ENCODE data around the gene EDN1. TPM values are rescaled to one million over a fixed set of nuclear protein-coding genes. Genes with fewer than 3 reads are reported as not detected.
A peak's percentile ranks its signal among the peaks of the same experiment; 100 is the strongest.

The EDN1 gene
- polyA plus RNA-seq, 1 experiment: 4.0 TPM

- no peak for TF ChIP-seq CTCF (IDR thresholded peaks at IDR 0.05; ENCODE audit: insufficient read depth, low read depth, low read length)
- ChIA-PET CTCF (interaction anchor here (4.0 kb wide), 1 partner anchor 7 kb away, joined by 18 read pairs; no protein-coding TSS in a partner anchor), POLR2A (no interaction called here)
- no peak overlapping the region for H3K4me3 ChIP-seq (ENCODE audit: low read depth, low read length)
- H3K27me3 ChIP-seq (ENCODE audit: control insufficient read depth, insufficient read depth, low read length): no peaks in the 10 kb centered on the region
- DNase-seq (ENCODE audit: low read depth): no peak
- no peaks in the 10 kb centered on the region for H3K36me3 ChIP-seq (ENCODE audit: control insufficient read depth, insufficient read depth, low read length)
These were observed 14.3 kb downstream of the EDN1 start for GRCh38 chr6:12304487-12304886.

- no peak for DNase-seq (ENCODE audit: low read depth)
- H3K27me3 ChIP-seq (ENCODE audit: control insufficient read depth, insufficient read depth, low read length): no peaks in the 10 kb centered on the region
- ChIA-PET POLR2A (no interaction called here), CTCF (no interaction called here)
- TF ChIP-seq CTCF (IDR thresholded peaks at IDR 0.05; ENCODE audit: insufficient read depth, low read depth, low read length): no peak
- no peak overlapping the region for H3K4me3 ChIP-seq (ENCODE audit: low read depth, low read length)
- H3K36me3 ChIP-seq (ENCODE audit: control insufficient read depth, insufficient read depth, low read length): no peaks in the 10 kb centered on the region
These were observed 18.9 kb downstream of the EDN1 start for GRCh38 chr6:12309070-12309469.

GRCh38 chr6:12311106-12311505 lies 20.9 kb downstream of the EDN1 start:
- CTCF ChIA-PET: interaction anchor here (0.7 to 4.3 kb wide), 5 partner anchors 9 to 292 kb away, joined by 3 to 18 read pairs (median 3); no protein-coding TSS in a partner anchor
- POLR2A ChIA-PET: interaction anchor here (1.1 kb wide), 1 partner anchor 16 kb away, joined by 3 read pairs; no protein-coding TSS in a partner anchor
- no peak for TF ChIP-seq CTCF (IDR thresholded peaks at IDR 0.05; ENCODE audit: insufficient read depth, low read depth, low read length)

GRCh38 chr6:12312736-12313135 lies 22.6 kb downstream of the EDN1 start:
- Histone ChIP-seq H3K27me3 (ENCODE audit: control insufficient read depth, insufficient read depth, low read length) (no peaks in the 10 kb centered on the region), H3K36me3 (ENCODE audit: control insufficient read depth, insufficient read depth, low read length) (no peaks in the 10 kb centered on the region), H3K4me3 (ENCODE audit: low read depth, low read length) (no peak overlapping the region)
- CTCF ChIA-PET: interaction anchor here (1.2 to 4.3 kb wide), 2 partner anchors 10 to 294 kb away, joined by 3 to 18 read pairs; no protein-coding TSS in a partner anchor
- DNase-seq (ENCODE audit: low read depth): peak; percentile 80
- TF ChIP-seq CTCF (IDR thresholded peaks at IDR 0.05; ENCODE audit: insufficient read depth, low read depth, low read length): no peak
- POLR2A ChIA-PET: interaction anchor here (0.6 kb wide), 1 partner anchor 15 kb away, joined by 3 read pairs; no protein-coding TSS in a partner anchor

More at GRCh38 chr6:12311106-12311505, 20.9 kb downstream of the EDN1 start:
- DNase-seq (ENCODE audit: low read depth): no peak
- Histone ChIP-seq H3K4me3 (ENCODE audit: low read depth, low read length) (no peak overlapping the region), H3K27me3 (ENCODE audit: control insufficient read depth, insufficient read depth, low read length) (no peaks in the 10 kb centered on the region), H3K36me3 (ENCODE audit: control insufficient read depth, insufficient read depth, low read length) (no peaks in the 10 kb centered on the region)

DNA sequence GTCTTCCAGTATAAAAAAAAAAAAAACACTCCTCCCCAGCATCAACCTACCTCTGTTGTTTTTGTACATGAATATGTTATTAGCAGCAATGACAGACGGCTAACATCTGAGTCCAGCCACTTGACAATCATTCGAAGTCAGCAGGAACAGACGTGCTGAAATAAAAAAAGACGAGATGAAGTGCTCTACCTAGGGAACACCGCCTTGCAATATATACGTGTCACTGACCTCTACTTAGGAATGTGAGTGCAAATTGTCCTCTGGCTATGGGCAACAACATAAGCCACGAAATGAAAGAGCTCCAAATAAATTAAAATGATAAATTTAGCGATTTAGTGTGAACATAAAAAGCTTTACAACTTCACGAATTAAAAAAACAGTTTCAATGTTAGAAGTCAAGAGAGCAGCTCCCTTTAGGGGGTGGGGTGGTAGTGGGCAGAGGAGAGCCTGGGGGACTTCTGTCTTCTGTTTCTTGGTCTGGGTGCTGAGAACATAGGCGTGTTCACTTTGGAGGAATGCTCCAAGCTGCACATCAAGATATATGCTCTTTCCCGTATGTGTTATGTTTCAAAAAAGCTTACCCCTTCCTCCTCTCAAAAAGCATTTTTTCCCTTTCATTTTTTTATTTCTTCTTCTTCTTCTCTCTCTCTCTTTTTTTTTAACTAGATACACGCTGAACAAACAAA lies 23.3 kb downstream of the EDN1 start:
- no peak overlapping the region for H3K4me3 ChIP-seq (ENCODE audit: low read depth, low read length)
- POLR2A ChIA-PET: interaction anchor here (0.6 kb wide), 1 partner anchor 14 kb away, joined by 3 read pairs; no protein-coding TSS in a partner anchor
- H3K27me3 ChIP-seq (ENCODE audit: control insufficient read depth, insufficient read depth, low read length): no peaks in the 10 kb centered on the region
- DNase-seq (ENCODE audit: low read depth): no peak
- CTCF ChIA-PET: interaction anchor here (0.6 to 4.3 kb wide), 4 partner anchors 11 to 293 kb away, joined by 3 to 18 read pairs (median 4); partner anchors contain the start of gene EDN1
- no peak for TF ChIP-seq CTCF (IDR thresholded peaks at IDR 0.05; ENCODE audit: insufficient read depth, low read depth, low read length)
- no peaks in the 10 kb centered on the region for H3K36me3 ChIP-seq (ENCODE audit: control insufficient read depth, insufficient read depth, low read length)

Data from BJ (cell line).